GM19099 (cell line): ENCODE measurements around the gene NAGS.

Experiments used
- POLR2A ChIP-seq: IDR thresholded peaks from 3 replicates; pipeline ENCODE4 v1.6.1; 2011; ENCODE audit warnings: low read depth; ENCODE audit not compliant: insufficient read length; ENCODE audit errors: extremely low read depth

NAGS gene

DNA sequence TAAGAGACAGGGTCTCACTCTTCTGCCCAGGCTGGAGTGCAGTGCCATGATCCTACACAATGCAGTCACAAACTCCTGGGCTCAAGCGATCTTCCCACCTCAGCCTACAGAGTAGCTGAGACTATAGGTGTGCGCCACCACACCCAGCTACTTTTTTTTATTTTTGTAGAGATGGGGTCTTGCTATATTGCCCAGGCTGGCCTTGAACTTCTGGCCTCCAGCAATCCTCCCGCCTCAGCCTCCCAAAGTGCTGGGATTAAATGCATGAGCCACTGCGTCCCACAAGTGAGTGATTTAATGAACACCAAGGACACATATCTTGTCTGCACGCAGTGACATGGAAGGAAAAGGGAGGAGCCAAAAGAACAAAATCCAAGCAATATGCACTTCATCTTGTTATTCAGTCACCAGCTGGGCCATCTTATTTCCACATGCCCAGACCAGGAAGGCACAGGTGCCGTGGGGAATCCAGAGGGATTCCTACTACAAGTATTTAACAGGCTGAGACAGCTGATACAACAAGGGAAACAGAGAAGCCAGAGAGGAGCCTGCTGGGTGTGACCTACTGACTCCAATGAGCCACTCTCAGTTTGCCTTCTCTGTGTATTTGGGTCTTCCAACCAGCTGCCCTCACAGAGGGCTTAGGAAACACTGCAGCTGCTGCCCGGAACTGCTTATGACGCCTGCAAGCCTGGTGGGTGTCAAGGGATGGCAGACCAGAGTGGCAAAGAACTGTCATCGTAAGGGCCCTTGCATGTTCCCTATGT lies 45.1 kb downstream of the NAGS start:
- no peak for TF ChIP-seq POLR2A

- no peak for TF ChIP-seq POLR2A
Measured at GRCh38 chr17:44053125-44053872, 48.9 kb downstream of the NAGS start.
